Fibroblast of skin of scalp (primary cell): Measurements from ENCODE around the gene NME4.
"Not testable (repeated sequence)": the region's sequence is repeated elsewhere in the genome, so short reads cannot be mapped to it uniquely, and the experiment has no call there.

Experiments
- DNase-seq: peaks from one replicate; pipeline ENCODE4 v3.0.0-alpha.2; 2013

NME4 gene

GRCh38 chr16:377419-377951 is 19.5 kb upstream of the NME4 start:
- no peak for DNase-seq

GRCh38 chr16:378113-378820 is 18.7 kb upstream of the NME4 start:
- DNase-seq = not testable (repeated sequence)

GRCh38 chr16:378821-379182 is 18.2 kb upstream of the NME4 start:
- DNase-seq = no peak

DNA sequence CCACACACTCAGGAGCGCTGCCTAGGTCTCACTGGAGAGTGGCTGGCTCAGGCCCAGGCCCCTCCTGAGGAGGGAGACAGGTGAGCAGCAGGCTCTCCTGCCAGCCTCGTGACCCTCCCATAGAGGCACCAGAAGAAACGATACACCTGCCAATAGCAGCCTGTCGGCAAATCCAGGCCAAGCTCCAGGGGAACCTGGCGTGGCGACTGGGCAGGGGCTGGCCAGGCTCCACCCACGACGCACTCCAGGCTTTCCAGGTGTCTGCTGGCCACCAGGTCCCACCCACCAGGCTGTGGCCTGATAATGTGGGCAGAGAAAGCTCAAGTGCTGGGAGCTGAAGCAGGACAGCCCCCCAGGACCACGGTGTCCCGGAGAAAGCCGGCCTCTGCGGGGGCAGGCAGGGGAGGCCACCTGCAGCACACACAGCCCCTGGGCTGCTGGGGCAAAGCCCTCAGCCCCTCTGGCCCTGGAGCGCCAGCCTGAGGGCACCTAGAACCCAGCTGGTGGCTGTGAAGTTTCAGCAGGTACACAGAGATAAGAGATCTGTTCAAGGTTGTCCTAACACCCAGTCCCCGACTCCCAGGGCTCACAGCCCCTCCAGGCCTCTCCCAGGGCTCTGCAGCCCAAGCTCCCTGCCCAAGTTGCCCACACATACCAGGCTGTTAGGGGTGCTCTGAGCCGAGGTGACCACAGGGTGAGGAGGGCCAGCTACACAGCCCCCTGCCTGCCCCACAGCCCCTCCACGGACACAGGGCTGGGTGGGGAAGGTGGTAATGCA is 17.6 kb upstream of the NME4 start:
- DNase-seq = no peak

DNA sequence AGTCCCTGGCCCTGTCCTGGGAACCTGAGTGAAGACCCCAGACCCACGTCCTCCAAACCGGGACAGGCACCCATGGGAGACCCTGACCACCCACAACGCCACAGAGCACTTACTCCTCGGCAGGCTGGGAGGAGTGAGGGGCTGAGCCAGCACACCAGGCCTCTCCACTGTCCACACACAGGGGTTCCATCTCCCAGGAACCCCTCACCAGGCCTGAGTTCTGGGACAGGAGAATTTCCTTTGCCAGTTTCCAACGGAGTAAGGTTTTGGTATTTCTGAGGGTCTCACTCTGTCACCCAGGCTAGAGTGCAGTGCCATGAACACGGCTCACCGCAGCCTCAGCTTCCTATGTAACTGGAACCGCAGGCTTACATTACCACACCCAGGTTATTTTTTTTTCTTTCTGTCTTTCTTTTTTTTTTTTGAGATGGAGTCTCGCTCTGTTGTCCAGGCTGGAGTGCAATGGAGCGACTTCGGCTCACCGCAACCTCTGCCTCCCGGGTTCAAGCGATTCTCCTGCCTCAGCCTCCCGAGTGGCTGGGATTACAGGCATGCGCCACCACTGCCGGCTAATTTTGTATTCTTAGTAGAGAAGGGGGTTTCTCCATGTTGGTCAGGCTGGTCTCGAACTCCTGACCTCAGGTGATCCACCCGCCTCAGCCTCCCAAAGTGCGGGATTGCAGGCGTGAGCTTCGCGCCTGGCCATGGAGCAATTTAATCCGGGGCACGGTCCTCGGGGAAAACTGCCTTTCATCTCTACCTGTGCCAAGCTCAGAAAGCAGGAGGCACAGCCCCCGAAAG is 16.8 kb upstream of the NME4 start:
- no peak for DNase-seq

DNA sequence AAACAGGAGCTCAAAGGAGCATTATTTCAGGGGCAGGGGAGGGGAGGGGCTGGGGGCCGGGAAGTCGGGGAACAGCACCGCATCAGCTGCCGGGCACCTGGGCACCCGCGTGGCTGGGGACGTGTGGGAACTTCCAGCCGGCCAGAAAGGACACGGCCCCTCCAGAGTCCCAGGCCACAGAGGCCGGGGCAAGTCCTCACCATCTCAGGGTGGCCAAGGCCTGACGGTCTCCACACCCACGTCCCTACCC is 16.3 kb upstream of the NME4 start:
- DNase-seq = no peak

- no peak for DNase-seq
These were observed 15.8 kb upstream of the NME4 start for GRCh38 chr16:381012-381788.

DNA sequence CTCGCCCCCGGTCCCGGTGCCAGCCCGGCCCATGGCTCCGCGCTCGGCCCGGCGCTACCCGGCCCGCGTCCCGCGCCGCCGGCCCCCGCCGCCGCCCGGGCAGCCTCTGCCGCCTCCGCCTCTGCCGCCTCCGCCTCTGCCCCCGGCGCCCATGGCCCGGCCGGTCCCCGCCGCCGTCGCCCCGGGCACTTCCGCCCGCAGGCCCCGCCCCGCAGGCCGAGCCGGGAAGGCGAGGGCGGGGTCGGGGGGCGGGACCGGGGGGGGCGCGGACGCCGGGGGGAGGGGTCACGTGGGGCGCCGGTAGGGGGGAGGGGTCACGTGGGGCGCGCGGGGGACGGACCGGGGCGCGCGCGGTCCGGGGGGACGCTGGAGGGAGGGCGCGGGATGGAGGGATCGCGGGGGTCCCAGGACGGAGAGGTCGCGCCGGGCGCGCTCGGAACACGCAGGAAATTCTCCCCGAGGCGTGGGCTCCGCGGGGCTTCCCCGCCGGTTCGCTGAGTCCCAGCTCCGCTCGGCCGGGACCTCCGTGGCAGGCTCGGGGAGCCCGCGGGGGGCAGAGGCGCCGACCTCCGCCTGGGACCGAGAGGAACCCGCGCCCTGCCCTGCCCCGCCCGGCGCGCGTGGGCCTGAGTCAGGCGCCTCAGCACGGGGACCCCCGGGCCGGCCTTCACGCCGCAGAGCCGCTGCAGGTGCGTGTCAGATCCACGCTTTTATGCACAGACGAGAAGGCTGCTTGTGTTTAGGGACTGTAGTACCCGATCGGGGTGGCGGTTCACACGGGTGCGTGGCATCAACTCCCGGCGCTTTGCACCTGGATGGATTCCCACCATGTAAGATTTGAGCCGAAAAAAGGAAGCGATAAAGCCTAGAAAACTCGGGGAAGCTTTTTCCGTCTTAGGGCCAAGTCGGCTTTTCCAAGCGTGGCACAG is 14.9 kb upstream of the NME4 start, which contains the start of gene PGAP6:
PGAP6 (minus strand) TSS at position 190 of the 929 bp plus-strand sequence; CDS start at position 33, 157 bp downstream.
- DNase-seq = peak; percentile 72

GRCh38 chr16:383326-384051 is 13.5 kb upstream of the NME4 start:
- DNase-seq = no peak

GRCh38 chr16:386641-387156 is 10.3 kb upstream of the NME4 start:
- peak; percentile 32 for DNase-seq

DNA sequence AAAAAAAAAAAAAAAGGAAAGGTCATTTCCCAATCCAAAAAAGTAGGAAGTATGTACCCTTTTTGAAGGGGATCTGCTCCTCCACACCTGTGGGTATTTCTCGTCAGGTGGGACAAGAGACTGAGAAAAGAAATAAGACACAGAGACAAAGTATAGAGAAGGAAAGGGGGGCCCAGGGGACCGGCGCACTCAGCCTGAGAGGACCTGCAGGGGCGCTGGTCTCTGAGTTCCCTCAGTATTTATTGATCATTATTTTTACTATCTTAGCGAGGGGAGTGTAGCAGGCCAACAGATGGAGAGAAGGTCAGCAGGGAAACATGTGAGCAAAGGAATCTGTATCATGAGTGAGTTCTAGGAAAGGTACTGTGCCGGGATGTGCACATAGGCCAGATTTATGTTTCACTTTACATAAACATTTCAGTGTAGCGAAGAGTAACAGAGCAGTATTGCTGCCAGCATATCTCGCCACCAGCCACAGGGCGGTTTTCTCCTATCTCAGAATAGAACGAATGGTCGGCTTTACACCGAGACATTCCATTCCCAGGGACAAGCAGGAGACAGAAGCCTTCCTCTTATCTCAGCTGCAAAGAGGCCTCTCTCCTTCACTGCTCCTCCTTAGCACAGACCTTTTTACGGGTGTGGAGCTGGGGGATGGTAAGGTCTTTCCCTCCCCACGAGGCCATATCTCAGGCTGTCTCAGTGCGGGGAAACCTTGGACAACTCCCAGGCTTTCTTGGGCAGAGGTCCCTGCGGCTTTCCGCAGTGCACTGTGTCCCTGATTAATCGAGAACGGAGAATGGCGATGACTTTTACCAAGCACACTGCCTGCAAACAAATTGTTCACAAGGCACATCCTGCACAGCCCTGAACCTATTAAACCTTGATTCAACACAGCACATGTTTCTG is 9.0 kb upstream of the NME4 start:
- DNase-seq = not testable (repeated sequence)

DNA sequence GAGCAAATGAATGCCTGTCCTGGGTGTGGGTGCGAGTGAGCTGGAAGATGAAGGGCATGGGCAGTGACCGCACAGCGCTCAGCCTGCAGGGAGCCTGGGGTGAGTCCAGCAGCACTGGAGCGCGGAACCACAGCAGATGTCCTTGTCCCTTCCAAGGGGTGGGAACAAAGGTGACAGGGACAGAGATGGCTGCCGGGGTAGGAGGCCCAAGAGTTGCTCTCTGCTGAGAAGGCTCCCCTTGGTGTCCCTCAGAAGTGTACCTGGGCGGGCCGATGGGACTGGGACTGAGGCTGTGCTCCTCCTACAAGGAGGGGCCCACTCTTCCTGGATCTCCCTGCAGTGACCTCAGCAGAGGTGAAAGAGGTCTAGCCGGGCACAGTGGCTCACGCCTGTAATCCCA is 7.6 kb upstream of the NME4 start:
- DNase-seq = no peak

GRCh38 chr16:391885-392335 is 5.1 kb upstream of the NME4 start:
- peak; percentile 74 for DNase-seq

- no peak for DNase-seq
These were observed 4.5 kb upstream of the NME4 start for GRCh38 chr16:392450-393030.

DNA sequence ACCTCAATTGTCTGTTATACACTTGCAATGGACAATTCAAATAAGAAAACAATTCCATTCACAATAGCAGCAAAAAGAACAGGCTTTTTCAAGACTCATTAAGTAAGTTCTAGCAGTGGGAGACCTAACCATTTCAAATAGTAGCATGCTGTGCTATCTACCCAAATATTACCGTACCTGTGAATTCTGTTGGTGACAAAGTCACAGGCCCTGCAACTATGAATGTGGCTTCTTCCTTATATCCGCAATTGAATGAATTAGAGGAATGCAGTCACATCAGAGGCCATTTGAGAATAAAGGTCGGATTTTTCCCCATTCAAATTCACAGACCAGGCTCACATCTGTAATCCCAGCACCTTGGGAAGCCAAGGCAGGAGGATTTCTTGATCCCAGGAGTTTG is 800 bp upstream of the NME4 start:
- no peak for DNase-seq

DNA sequence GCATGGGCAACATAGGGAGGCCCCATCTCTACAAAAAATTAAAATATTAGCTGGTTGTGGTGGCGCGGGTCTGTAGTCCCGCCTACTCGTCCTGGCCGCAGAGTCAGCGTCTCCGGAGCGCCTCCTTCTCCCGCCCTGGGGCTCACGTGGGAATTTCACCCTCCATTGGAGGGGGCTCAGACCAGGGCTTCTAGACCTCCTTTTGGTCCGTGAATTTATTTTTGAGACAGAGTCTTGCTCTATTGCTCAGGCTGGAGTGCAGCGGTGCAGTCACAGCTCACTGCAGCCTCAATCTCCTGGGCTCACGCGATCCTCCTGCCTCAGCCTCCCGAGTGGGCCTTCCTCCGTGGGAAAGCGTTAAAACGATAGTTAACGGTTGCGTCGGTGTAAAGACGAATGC is 394 bp upstream of the NME4 start:
- DNase-seq = peak; percentile 57

- DNase-seq = peak; percentile 83
These were observed 835 bp downstream of the NME4 start for GRCh38 chr16:397736-398332.
